ENCODE data around the gene CAMKV.
A peak's percentile ranks its signal among the peaks of the same experiment; 100 is the strongest.
"Not testable (repeated sequence)": the region's sequence is repeated elsewhere in the genome, so short reads cannot be mapped to it uniquely, and the experiment has no call there.

Gene CAMKV

GRCh38 chr3:49845694-49846093, 24.0 kb downstream of the CAMKV start:
- no peak for DNase-seq

GRCh38 chr3:49844464-49845183, 25.1 kb downstream of the CAMKV start:
- no peak for DNase-seq

GRCh38 chr3:49842843-49843517, 26.7 kb downstream of the CAMKV start:
- no peak for DNase-seq

- DNase-seq: no peak
Measured at GRCh38 chr3:49841806-49842205, 27.9 kb downstream of the CAMKV start.

GRCh38 chr3:49841126-49841696, 28.5 kb downstream of the CAMKV start:
- no peak for DNase-seq

DNA sequence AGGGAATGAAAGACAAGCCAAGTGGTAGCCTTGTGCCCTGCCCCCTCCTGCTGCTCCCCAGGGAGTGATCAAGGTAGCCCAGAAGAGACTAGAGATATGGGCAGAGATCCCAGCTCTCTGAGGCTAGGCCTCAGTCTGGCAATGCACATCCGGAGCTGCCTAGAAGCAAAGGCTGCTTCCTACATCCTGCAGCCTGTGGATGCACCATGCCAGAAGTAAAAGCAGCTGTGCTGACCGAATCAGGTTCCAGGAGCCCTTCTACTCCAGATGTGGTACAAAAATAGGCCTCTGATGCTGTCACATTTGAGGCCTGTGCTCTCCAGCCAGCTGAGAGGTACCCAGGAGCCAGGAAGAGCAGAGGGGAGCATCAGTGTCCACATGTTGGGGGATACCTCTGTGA, 29.3 kb downstream of the CAMKV start:
- DNase-seq: no peak

GRCh38 chr3:49839193-49839809, 30.4 kb downstream of the CAMKV start:
- DNase-seq: peak; percentile 48

DNA sequence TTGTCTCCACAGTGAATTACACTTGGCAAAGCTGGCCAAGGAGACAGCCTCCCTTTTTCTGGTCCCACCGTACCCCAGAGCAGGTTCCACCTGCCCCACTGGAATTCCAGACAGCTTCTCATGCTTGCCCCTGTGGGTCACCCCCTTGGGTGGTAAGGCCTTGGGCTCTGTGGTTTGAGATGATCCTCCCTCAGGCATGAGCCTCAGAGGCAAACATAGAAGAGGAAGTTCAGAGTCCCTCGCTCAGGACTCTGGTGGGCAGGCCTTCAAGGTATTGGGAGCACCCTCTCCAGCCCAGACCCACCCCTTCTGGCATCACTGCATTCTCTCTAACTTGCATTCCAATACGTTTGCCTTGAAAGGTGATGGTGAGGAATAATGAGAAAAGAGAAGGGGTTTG, 38.4 kb downstream of the CAMKV start:
- DNase-seq: no peak

DNA sequence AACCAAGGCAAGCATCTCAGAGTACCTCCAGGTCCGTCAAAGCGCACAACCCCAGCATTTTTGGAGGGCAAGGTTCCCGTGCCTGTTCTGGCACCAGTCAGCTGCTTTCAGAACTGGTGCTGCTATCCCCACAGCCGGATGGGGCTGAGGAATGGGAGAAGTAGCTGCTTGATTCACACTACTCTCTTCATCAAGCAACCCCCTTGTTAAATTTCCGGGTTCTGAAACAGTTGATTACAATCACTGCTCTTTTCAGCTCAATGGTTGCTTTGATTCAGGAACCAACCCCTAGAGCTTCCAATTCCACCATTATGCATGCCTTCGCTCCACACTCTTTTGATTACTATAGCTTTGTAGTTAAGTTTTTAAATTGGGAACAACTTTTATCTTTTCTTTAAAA, 43.7 kb downstream of the CAMKV start:
- no peak for DNase-seq

GRCh38 chr3:49823131-49823530, 46.6 kb downstream of the CAMKV start:
- DNase-seq: not testable (repeated sequence)

DNA sequence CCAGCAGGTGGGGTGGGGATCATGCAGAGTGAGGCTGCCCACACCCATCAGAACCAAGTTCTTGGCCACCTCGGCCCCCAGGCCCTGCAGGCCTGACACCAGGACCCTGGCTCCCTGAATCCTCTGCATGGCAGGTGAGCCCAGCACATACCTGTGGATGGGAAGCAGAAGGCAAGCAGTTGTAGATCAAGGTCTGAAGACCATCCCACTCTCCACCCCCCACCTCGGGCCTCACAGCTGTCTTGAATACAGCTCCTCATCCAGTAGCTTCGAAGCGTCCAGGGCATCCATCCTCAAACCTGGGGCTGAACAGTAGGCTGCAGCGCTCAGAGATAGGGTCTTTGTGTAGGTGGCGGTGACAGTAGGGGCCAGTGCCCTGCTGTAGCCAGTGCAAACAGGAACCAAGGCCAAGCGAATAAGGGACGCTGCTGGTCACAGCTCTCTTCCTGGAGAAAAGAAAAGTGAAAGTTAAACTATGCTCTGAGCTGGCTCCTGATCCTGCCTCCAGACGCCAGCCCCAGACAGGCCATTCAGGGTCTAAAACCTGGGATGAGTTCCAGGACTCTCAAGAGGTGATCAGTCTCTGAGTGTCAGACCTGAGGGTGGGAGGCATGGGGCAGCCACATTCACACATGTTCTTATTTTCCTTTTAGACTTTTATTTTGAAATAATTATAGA, 56.1 kb downstream of the CAMKV start, which contains the start of gene UBA7:
Gene UBA7 (minus strand): TSS at position 457 of the 678 bp plus-strand sequence. CDS start 166 bp downstream, at position 291.
- peak; percentile 73 for DNase-seq

GRCh38 chr3:49812916-49813496, 56.7 kb downstream of the CAMKV start:
- DNase-seq: no peak
